OCI-LY7 (cell line): Measurements from ENCODE around the gene SERPINB5. TPM values are rescaled to one million over a fixed set of nuclear protein-coding genes. Genes with fewer than 3 reads are reported as not detected.

Source experiments
- Bru-seq: library from RNA; stranded (reverse); fragments of 400-500 nt; gene quantifications from one replicate; lab custom pipeline; 2021; lab: Mats Ljungman, UMichigan
- BruChase-seq, 2 experiments: library from RNA; stranded (reverse); fragments of 400-500 nt; gene quantifications; one replicate each; lab custom pipeline; 2021; lab: Mats Ljungman, UMichigan
- BruUV-seq: library from RNA; stranded (reverse); fragments of 400-500 nt; replicated peaks from 2 replicates; lab custom pipeline; 2021; lab: Mats Ljungman, UMichigan
- CTCF ChIA-PET: fragments of 300-600 bp; sonication (Branson Sonifier 250); formaldehyde crosslinking; loops from one replicate; lab custom pipeline; 2022; ENCODE audit warnings: antibody characterized with exemption; ENCODE audit not compliant: unreplicated experiment; lab: Charles Lee
- POLR2A ChIA-PET: fragments of 300-600 bp; sonication (Branson Sonifier 250); formaldehyde crosslinking; loops from one replicate; lab custom pipeline; 2022; ENCODE audit warnings: antibody characterized with exemption; lab: Charles Lee
- DNase-seq: peaks from one replicate; pipeline ENCODE4 v3.0.0-alpha.2; 2015; ENCODE audit warnings: low spot score
- H2AFZ ChIP-seq: fragments of 200-600 bp; sonication (generic), shearing (Covaris generic); 2 replicates; pipeline ENCODE4 v1.6.1; 2014; ENCODE audit warnings: mild to moderate bottlenecking, antibody characterized with exemption, low read length, moderate library complexity
- H3K27ac ChIP-seq: fragments of 200-600 bp; sonication (generic); 2 replicates; pipeline ENCODE4 v1.5.1; 2014; ENCODE audit warnings: mixed run types, low read depth, mild to moderate bottlenecking, moderate library complexity, low read length, inconsistent platforms; ENCODE audit not compliant: poor library complexity, severe bottlenecking
- H3K36me3 ChIP-seq: fragments of 200-600 bp; sonication (generic); 2 replicates; pipeline ENCODE4 v1.6.1; 2014; ENCODE audit warnings: mild to moderate bottlenecking, antibody characterized with exemption, low read length, moderate library complexity, mixed read lengths; ENCODE audit not compliant: insufficient read depth
- H3K4me1 ChIP-seq: fragments of 200-600 bp; sonication (generic); 2 replicates; pipeline ENCODE4 v1.5.1; 2014; ENCODE audit warnings: mild to moderate bottlenecking, low read length; ENCODE audit not compliant: insufficient read depth, poor library complexity, severe bottlenecking
- H3K4me2 ChIP-seq: fragments of 200-600 bp; sonication (generic); 2 replicates; pipeline ENCODE4 v1.6.1; 2014; ENCODE audit warnings: mild to moderate bottlenecking, low read length
- H3K4me3 ChIP-seq: fragments of 200-600 bp; sonication (generic); 2 replicates; pipeline ENCODE4 v1.5.1; 2014; ENCODE audit warnings: mild to moderate bottlenecking, low read depth, low read length; ENCODE audit not compliant: poor library complexity, severe bottlenecking
- H3K79me2 ChIP-seq: fragments of 200-600 bp; sonication (generic); 2 replicates; pipeline ENCODE4 v1.6.1; 2016; ENCODE audit warnings: low read depth, mild to moderate bottlenecking, low read length, moderate library complexity, mixed read lengths; ENCODE audit not compliant: insufficient read depth
- H3K9me2 ChIP-seq: fragments of 200-600 bp; sonication (generic); 2 replicates; pipeline ENCODE4 v1.6.1; 2016; ENCODE audit warnings: mild to moderate bottlenecking, low read length, mixed read lengths; ENCODE audit not compliant: insufficient read depth
- H3K9me3 ChIP-seq: fragments of 200-600 bp; sonication (generic); 2 replicates; pipeline ENCODE4 v1.6.1; 2014; ENCODE audit warnings: mild to moderate bottlenecking, mixed run types, low read length, mixed read lengths
- H4K20me1 ChIP-seq: fragments of 200-600 bp; sonication (generic); 2 replicates; pipeline ENCODE4 v1.6.1; 2014; ENCODE audit warnings: mild to moderate bottlenecking, antibody characterized with exemption, low read length, moderate library complexity, mixed read lengths; ENCODE audit not compliant: insufficient read depth
- EZH2phosphoT487 ChIP-seq: fragments of 200-600 bp; sonication (generic); IDR thresholded peaks from 2 replicates; pipeline ENCODE4 v1.6.1; 2018; ENCODE audit warnings: low read depth, borderline replicate concordance, mild to moderate bottlenecking, mixed run types, antibody characterized with exemption, low read length, moderate library complexity, mixed read lengths
- intact Hi-C: fragments of 100-400 bp; cut with micrococcal nuclease; formaldehyde crosslinking; loops from one replicate; pipeline ENCODE4 v1.10.0; 2022; ENCODE audit not compliant: unreplicated experiment
- long read RNA-seq: library from polyadenylated mRNA; stranded (forward); transcript quantifications from one replicate; pipeline ENCODE4 v2.0.0, GENCODE V29; 2022
- total RNA-seq, 2 experiments: library from RNA; depleted of rRNA in 1 of 2; stranded (reverse); fragments of >200 nt in 1 of 2; shearing (Covaris generic) in 1 of 2; gene quantifications; 2 replicates each; pipeline ENCODE4 v1.2.3, GENCODE V29; 2014 to 2022
- TF ChIP-seq, protein P1 (sequence below): fragments of 200-600 bp; sonication (generic); conservative IDR thresholded peaks from 2 replicates; pipeline ENCODE4 v1.5.1; 2014; ENCODE audit warnings: mild to moderate bottlenecking, antibody characterized with exemption, low read length, moderate library complexity, mixed read lengths

SERPINB5 gene, protein sequence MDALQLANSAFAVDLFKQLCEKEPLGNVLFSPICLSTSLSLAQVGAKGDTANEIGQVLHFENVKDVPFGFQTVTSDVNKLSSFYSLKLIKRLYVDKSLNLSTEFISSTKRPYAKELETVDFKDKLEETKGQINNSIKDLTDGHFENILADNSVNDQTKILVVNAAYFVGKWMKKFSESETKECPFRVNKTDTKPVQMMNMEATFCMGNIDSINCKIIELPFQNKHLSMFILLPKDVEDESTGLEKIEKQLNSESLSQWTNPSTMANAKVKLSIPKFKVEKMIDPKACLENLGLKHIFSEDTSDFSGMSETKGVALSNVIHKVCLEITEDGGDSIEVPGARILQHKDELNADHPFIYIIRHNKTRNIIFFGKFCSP
- not detected in 2 replicates for total RNA-seq (2014; rRNA removed; shearing (Covaris generic))
- total RNA-seq (2022): not detected in 2 replicates
- percentile 8 among the genes with signal in this experiment for Bru-seq, nascent RNA
- BruChase-seq, experiment 1, labeled RNA remaining after a 6-hour chase: percentile 8 among the genes with signal in this experiment
- percentile 10 among the genes with signal in this experiment for BruChase-seq, experiment 2, labeled RNA remaining after a 2-hour chase
- long read RNA-seq: 0 reads

DNA sequence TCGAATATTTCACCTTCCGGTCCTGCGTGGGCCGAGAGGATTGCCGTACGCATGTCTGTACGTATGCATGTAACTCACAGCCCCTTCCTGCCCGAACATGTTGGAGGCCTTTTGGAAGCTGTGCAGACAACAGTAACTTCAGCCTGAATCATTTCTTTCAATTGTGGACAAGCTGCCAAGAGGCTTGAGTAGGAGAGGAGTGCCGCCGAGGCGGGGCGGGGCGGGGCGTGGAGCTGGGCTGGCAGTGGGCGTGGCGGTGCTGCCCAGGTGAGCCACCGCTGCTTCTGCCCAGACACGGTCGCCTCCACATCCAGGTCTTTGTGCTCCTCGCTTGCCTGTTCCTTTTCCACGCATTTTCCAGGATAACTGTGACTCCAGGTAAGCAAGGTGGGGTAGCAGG is at the start of gene SERPINB5:
SERPINB5 (plus strand) TSS at position 291 of the 400 bp plus-strand sequence. CDS start 7,471 bp downstream, outside the sequence.
- H3K36me3 ChIP-seq: no peaks in the 10 kb centered on the region
- no peak within 1 kb of the TSS for H2AFZ ChIP-seq
- no peaks in the 10 kb centered on the region for H3K79me2 ChIP-seq
- POLR2A ChIA-PET: no interaction called here
- no peaks in the 10 kb centered on the region for H4K20me1 ChIP-seq
- no peak within 1 kb of the TSS for H3K4me2 ChIP-seq
- BruUV-seq: no TSS peak
- no peak within 1 kb of the TSS for H3K27ac ChIP-seq
- no peak within 1 kb of the TSS for H3K4me3 ChIP-seq
- TF ChIP-seq, protein P1, sequence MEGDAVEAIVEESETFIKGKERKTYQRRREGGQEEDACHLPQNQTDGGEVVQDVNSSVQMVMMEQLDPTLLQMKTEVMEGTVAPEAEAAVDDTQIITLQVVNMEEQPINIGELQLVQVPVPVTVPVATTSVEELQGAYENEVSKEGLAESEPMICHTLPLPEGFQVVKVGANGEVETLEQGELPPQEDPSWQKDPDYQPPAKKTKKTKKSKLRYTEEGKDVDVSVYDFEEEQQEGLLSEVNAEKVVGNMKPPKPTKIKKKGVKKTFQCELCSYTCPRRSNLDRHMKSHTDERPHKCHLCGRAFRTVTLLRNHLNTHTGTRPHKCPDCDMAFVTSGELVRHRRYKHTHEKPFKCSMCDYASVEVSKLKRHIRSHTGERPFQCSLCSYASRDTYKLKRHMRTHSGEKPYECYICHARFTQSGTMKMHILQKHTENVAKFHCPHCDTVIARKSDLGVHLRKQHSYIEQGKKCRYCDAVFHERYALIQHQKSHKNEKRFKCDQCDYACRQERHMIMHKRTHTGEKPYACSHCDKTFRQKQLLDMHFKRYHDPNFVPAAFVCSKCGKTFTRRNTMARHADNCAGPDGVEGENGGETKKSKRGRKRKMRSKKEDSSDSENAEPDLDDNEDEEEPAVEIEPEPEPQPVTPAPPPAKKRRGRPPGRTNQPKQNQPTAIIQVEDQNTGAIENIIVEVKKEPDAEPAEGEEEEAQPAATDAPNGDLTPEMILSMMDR: no peak
- TF ChIP-seq EZH2phosphoT487: no peak
- intact Hi-C loops: no loop called here
- H3K4me1 ChIP-seq: no peaks in the 10 kb centered on the region
- no peak for DNase-seq
- H3K9me2 ChIP-seq: no peaks in the 10 kb centered on the region
- CTCF ChIA-PET: no interaction called here
- no peaks in the 10 kb centered on the region for H3K9me3 ChIP-seq

DNA sequence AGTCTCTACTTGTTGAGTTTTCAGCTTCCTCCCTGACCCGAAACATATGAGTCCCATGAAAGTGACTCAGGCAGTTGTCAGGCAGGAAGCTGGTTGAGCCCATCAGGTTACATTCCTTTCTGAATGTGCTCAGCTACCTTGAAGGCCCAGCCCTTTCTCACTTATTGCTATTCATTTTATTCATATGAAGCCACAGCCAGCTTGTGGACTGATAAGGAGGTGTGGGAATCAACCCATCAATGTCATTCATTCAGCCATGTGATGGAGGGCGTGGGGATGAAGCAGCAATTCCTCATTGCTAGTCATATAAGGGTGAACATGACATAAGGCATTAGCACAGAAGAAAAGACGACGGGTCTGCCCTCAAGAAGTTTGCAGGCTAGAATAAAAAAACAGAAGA is 49.2 kb upstream of the SERPINB5 start:
- Histone ChIP-seq H3K79me2 (no peaks in the 10 kb centered on the region), H3K4me3 (no peak overlapping the region), H3K36me3 (no peaks in the 10 kb centered on the region), H3K27ac (no peak overlapping the region), H4K20me1 (no peaks in the 10 kb centered on the region), H3K9me3 (no peaks in the 10 kb centered on the region), H2AFZ (no peak overlapping the region), H3K4me1 (peaks cover 7% of the 10 kb centered on the region), H3K9me2 (no peaks in the 10 kb centered on the region), H3K4me2 (no peak overlapping the region)
- intact Hi-C loops: loop anchor here (10.0 kb wide), 1 partner anchor 293 kb away; no protein-coding TSS in a partner anchor
- DNase-seq: no peak
- POLR2A ChIA-PET: interaction anchor here (1.5 kb wide), 1 partner anchor 13 kb away, joined by 3 read pairs; no protein-coding TSS in a partner anchor
- BruUV-seq: no TSS peak
- TF ChIP-seq, protein P1: no peak
- TF ChIP-seq EZH2phosphoT487: no peak
- CTCF ChIA-PET: interaction anchor here (0.6 kb wide), 1 partner anchor 285 kb away, joined by 3 read pairs; no protein-coding TSS in a partner anchor

DNA sequence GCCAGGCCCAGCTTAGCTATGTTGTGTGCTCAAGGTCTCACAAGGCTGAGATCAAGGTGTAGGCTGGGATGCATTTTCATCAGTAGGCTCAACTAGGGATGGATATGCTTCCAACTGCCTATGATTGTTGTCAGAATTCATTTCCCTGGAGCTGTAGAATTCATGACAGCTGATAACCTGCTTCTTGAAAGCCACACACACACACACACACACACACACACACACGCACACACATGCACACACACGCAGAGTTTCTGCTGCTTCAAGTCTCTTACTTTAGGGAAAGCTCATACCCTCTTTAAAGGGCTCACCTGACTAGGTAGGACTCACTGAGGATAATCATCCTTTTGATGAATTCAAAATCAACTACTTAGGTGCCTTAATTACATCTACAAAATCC is 46.2 kb upstream of the SERPINB5 start:
- no peaks in the 10 kb centered on the region for H3K4me1 ChIP-seq
- H3K9me2 ChIP-seq: no peaks in the 10 kb centered on the region
- CTCF ChIA-PET: no interaction called here
- no peak overlapping the region for H3K4me3 ChIP-seq
- no peaks in the 10 kb centered on the region for H4K20me1 ChIP-seq
- H3K9me3 ChIP-seq: no peaks in the 10 kb centered on the region
- no peak for TF ChIP-seq EZH2phosphoT487
- TF ChIP-seq, protein P1: no peak
- intact Hi-C loops: no loop called here
- no TSS peak for BruUV-seq
- no peaks in the 10 kb centered on the region for H3K36me3 ChIP-seq
- no peak overlapping the region for H3K4me2 ChIP-seq
- H2AFZ ChIP-seq: no peak overlapping the region
- H3K27ac ChIP-seq: no peak overlapping the region
- POLR2A ChIA-PET: no interaction called here
- H3K79me2 ChIP-seq: no peaks in the 10 kb centered on the region
- DNase-seq: no peak
